Loucy (cell line): ENCODE measurements around the gene RNASE11.

Experiments used
- H2AFZ ChIP-seq: fragments of 200-600 bp; sonication (generic); 2 replicates; pipeline ENCODE4 v1.6.0; 2016; ENCODE audit warnings: antibody characterized with exemption, mild to moderate bottlenecking, low read length, moderate library complexity
- H3F3A ChIP-seq: fragments of 200-600 bp; 2 replicates; pipeline ENCODE4 v1.6.0; 2016; ENCODE audit warnings: antibody characterized with exemption, low read depth, mild to moderate bottlenecking
- H3K27me3 ChIP-seq: fragments of 200-600 bp; sonication (generic); 2 replicates; pipeline ENCODE4 v1.6.1; 2014; ENCODE audit warnings: low read length, mild to moderate bottlenecking; ENCODE audit not compliant: insufficient read depth, poor library complexity, severe bottlenecking
- H3K36me3 ChIP-seq: fragments of 200-600 bp; sonication (generic); 2 replicates; pipeline ENCODE4 v1.6.1; 2016; ENCODE audit warnings: low read length; ENCODE audit not compliant: insufficient read depth
- H3K4me1 ChIP-seq: fragments of 200-600 bp; sonication (generic); 2 replicates; pipeline ENCODE4 v1.5.1; 2014; ENCODE audit warnings: low read length, mild to moderate bottlenecking; ENCODE audit not compliant: insufficient read depth, poor library complexity, severe bottlenecking
- H3K4me2 ChIP-seq: fragments of 200-600 bp; sonication (generic); 2 replicates; pipeline ENCODE4 v1.6.0; 2014; ENCODE audit warnings: antibody characterized with exemption, low read length, low read depth, mild to moderate bottlenecking; ENCODE audit not compliant: poor library complexity, severe bottlenecking
- H3K4me3 ChIP-seq: fragments of 200-600 bp; sonication (generic); 2 replicates; pipeline ENCODE4 v1.5.1; 2014; ENCODE audit warnings: low read length, mild to moderate bottlenecking, mixed read lengths; ENCODE audit not compliant: poor library complexity, severe bottlenecking
- H3K79me2 ChIP-seq: fragments of 200-600 bp; sonication (generic); 2 replicates; pipeline ENCODE4 v1.6.1; 2014; ENCODE audit warnings: low read length; ENCODE audit not compliant: insufficient read depth
- H3K9ac ChIP-seq: fragments of 200-600 bp; sonication (generic); 2 replicates; pipeline ENCODE4 v1.6.0; 2014; ENCODE audit warnings: mild to moderate bottlenecking, low read depth, low read length, moderate library complexity; ENCODE audit not compliant: poor library complexity, severe bottlenecking
- H3K9me2 ChIP-seq: fragments of 200-600 bp; sonication (generic); replicated peaks from 2 replicates; pipeline ENCODE4 v1.6.1; 2016; ENCODE audit warnings: low read depth, low read length, mixed read lengths
- H3K9me3 ChIP-seq: fragments of 200-600 bp; sonication (generic); 2 replicates; pipeline ENCODE4 v1.6.1; 2014; ENCODE audit warnings: mild to moderate bottlenecking, antibody characterized with exemption, low read length, low read depth; ENCODE audit not compliant: insufficient read depth
- H4K20me1 ChIP-seq: fragments of 200-600 bp; sonication (generic); 2 replicates; pipeline ENCODE4 v1.6.0; 2014; ENCODE audit warnings: antibody characterized with exemption, low read length, mild to moderate bottlenecking; ENCODE audit not compliant: insufficient read depth, poor library complexity, severe bottlenecking
- CTCF ChIP-seq: fragments of 200-600 bp; sonication (generic); conservative IDR thresholded peaks from 2 replicates; pipeline ENCODE4 v1.5.1; 2014; ENCODE audit warnings: mild to moderate bottlenecking, antibody characterized with exemption, low read length
- EZH2phosphoT487 ChIP-seq: fragments of 200-600 bp; IDR thresholded peaks from 2 replicates; pipeline ENCODE4 v1.6.1; 2018; ENCODE audit warnings: antibody characterized with exemption, mild to moderate bottlenecking, moderate library complexity, borderline replicate concordance

RNASE11 gene

GRCh38 chr14:20631880-20632389 lies 44.1 kb upstream of the RNASE11 start:
- TF ChIP-seq CTCF = no peak
- no peak for TF ChIP-seq EZH2phosphoT487
- Histone ChIP-seq H3K9me2 (no peaks in the 10 kb centered on the region), H3K36me3 (no peaks in the 10 kb centered on the region), H2AFZ (no peak overlapping the region), H3K9me3 (no peaks in the 10 kb centered on the region; the same call in 1 of the 2 replicates), H3K4me2 (no peak overlapping the region), H3K27me3 (no peaks in the 10 kb centered on the region), H3K9ac (no peak overlapping the region), H3K4me1 (no peaks in the 10 kb centered on the region), H3K4me3 (no peak overlapping the region), H4K20me1 (no peaks in the 10 kb centered on the region), H3K79me2 (no peaks in the 10 kb centered on the region), H3F3A (no peaks in the 10 kb centered on the region)

DNA sequence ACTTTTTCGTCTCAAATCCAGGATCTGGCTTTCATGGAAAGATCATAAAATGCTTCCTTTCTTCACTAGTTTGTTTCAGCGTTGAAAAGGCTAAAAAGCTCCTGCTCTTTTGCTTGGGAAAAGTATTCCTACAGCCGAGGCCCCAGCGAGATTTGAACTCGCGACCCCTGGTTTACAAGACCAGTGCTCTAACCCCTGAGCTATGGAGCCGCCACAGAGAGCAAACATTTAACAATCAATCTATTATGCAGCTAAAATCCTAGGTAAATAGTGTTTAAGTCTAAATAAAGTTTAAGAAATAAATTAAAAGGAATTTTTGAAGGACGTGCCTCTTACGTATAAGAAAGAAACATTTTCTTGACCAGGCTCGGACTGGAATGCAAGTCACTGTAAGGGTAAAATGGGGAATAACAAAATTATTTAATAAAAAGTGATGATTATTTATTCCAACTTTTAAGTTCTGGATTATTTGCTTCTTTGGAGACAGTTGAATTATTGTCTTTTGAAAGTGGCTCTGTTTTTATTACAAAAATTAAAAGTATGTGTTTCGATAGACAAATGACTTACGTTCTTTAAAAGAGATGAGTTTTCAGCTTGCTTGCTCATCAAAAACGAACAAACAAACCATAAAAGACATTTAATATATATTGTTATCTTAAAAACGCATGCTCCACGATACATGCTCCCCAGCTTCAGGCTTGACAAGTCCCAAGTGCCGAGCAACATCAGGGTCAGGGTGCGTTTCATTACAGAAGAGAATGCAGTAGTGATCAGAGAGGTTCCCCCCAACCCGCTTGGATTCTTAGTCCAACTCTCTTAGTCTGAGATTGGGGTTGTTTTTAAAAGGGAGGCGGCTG lies 43.5 kb upstream of the RNASE11 start:
- Histone ChIP-seq H3K9ac (no peak overlapping the region), H2AFZ (no peak overlapping the region), H3K4me1 (no peaks in the 10 kb centered on the region), H3K9me2 (no peaks in the 10 kb centered on the region), H3K9me3 (no peaks in the 10 kb centered on the region; the same call in 1 of the 2 replicates), H3K79me2 (no peaks in the 10 kb centered on the region), H3K4me3 (no peak overlapping the region), H3K27me3 (no peaks in the 10 kb centered on the region), H3K36me3 (no peaks in the 10 kb centered on the region), H3K4me2 (no peak overlapping the region), H3F3A (no peaks in the 10 kb centered on the region), H4K20me1 (no peaks in the 10 kb centered on the region)
- TF ChIP-seq EZH2phosphoT487 (no peak), CTCF (no peak)

- H3K9me2 ChIP-seq = no peaks in the 10 kb centered on the region
- H4K20me1 ChIP-seq = no peaks in the 10 kb centered on the region
- TF ChIP-seq EZH2phosphoT487 = no peak
- no peak for TF ChIP-seq CTCF
- no peak overlapping the region for H3K4me3 ChIP-seq
- no peak overlapping the region for H2AFZ ChIP-seq
- no peaks in the 10 kb centered on the region for H3K4me1 ChIP-seq
- H3K79me2 ChIP-seq = no peaks in the 10 kb centered on the region
- H3K27me3 ChIP-seq = no peaks in the 10 kb centered on the region
- H3K36me3 ChIP-seq = no peaks in the 10 kb centered on the region
- no peak overlapping the region for H3K4me2 ChIP-seq
- no peak overlapping the region for H3K9ac ChIP-seq
- no peaks in the 10 kb centered on the region for H3F3A ChIP-seq
- no peaks in the 10 kb centered on the region; the same call in 1 of the 2 replicates for H3K9me3 ChIP-seq
Observed at GRCh38 chr14:20630340-20631022, 42.7 kb upstream of the RNASE11 start.
